Ishikawa (cell line): ENCODE results near the gene BPIFB4.

Experiments used
- CEBPB ChIP-seq: IDR thresholded peaks from 2 replicates; pipeline ENCODE4 v1.6.1; 2012
- EP300 ChIP-seq: IDR thresholded peaks from 2 replicates; pipeline ENCODE4 v1.6.1; 2012; ENCODE audit warnings: borderline replicate concordance
- REST ChIP-seq: IDR thresholded peaks from 2 replicates; pipeline ENCODE4 v1.6.1; 2012; ENCODE audit warnings: low read depth, mild to moderate bottlenecking
- YY1 ChIP-seq: IDR thresholded peaks from 2 replicates; pipeline ENCODE4 v1.6.1; 2012; ENCODE audit warnings: low read depth

GRCh38 chr20:33076662-33077372, 2.6 kb upstream of the BPIFB4 start:
- TF ChIP-seq YY1 = no peak
- no peak for TF ChIP-seq REST
- no peak for TF ChIP-seq EP300
- no peak for TF ChIP-seq CEBPB
